Tibial nerve (tissue), 3 donors: Measurements from ENCODE around the gene TRIM17.

Source experiments
- POLR2A ChIP-seq, 2 donors: fragments of 450-650 bp; IDR thresholded peaks; one replicate each; pipeline ENCODE4 v1.6.1; 2017; ENCODE audit warnings: antibody characterized with exemption in 2 of 2, mild to moderate bottlenecking in 2 of 2, moderate library complexity in 2 of 2
- TF ChIP-seq, protein P1 (sequence below), 5 experiments: fragments of 200-600 bp in 3 of 5; fragments of 450-650 bp in 2 of 5; sonication (generic) in 3 of 5; IDR thresholded peaks; one replicate each; pipeline ENCODE4 v1.5.1; 2016 to 2019; ENCODE audit warnings: antibody characterized with exemption in 5 of 5, mild to moderate bottlenecking in 3 of 5, moderate library complexity in 2 of 5

DNA sequence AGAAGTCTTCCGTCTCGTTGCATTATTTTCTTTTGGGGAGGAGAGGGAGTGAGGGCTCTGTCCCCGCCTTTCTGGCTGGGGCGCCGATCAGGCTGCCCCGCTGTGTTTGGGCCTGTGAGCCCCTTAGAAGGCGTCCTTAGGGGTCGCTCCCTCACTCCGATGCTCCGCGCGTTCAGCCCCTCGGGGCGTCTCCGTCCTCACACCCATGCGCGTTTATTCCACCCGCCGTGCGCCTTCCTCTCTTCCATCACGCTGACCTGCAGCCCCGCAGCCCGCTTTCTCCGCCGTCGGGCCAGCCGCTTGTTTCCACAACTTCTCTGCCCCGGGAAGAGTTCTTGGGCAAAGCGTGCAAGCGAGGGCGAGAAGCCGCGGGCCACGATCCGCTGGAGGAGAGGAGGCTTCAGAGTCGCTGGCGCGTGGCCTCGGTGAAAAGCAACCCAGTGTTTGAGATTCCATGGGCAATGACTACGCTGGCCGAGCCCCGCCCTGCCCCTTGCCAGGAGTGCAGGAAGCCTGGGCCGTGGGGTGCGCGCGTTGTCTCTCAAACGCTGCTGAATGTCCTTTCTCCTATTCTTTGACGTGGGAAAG is 37.7 kb downstream of the TRIM17 start:
- TF ChIP-seq, protein P1, sequence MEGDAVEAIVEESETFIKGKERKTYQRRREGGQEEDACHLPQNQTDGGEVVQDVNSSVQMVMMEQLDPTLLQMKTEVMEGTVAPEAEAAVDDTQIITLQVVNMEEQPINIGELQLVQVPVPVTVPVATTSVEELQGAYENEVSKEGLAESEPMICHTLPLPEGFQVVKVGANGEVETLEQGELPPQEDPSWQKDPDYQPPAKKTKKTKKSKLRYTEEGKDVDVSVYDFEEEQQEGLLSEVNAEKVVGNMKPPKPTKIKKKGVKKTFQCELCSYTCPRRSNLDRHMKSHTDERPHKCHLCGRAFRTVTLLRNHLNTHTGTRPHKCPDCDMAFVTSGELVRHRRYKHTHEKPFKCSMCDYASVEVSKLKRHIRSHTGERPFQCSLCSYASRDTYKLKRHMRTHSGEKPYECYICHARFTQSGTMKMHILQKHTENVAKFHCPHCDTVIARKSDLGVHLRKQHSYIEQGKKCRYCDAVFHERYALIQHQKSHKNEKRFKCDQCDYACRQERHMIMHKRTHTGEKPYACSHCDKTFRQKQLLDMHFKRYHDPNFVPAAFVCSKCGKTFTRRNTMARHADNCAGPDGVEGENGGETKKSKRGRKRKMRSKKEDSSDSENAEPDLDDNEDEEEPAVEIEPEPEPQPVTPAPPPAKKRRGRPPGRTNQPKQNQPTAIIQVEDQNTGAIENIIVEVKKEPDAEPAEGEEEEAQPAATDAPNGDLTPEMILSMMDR (IDR thresholded peaks at IDR 0.05) = no peak
- no peak for TF ChIP-seq POLR2A (IDR thresholded peaks at IDR 0.05)
